Fibroblast of gingiva (primary cell): ENCODE measurements around the gene LCA5.
"Not testable (repeated sequence)": the region's sequence is repeated elsewhere in the genome, so short reads cannot be mapped to it uniquely, and the experiment has no call there.

Experiments used
- DNase-seq: peaks from one replicate; pipeline ENCODE4 v3.0.0-alpha.2; 2011; ENCODE audit warnings: low read depth

Gene LCA5

GRCh38 chr6:79538106-79538971 is 1.1 kb upstream of the LCA5 start:
- peak; percentile 15 for DNase-seq

DNA sequence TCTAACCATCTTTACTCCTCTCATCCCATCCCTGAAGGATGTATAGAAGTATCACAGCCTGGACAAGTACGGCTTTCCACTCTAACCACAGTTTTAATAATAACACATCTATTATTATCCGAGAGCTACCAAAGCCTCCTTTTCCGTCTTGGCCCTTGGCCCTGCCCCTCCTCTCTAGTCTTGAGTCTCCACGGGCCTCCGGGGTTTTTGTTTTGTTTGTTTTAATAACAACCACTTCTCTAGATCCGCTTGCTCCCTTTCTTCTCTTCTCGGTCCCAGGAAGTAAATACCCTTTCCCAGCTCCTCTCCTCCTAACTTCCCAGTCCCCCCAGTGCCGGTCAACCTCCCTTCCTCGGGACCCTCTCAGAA is 661 bp downstream of the LCA5 start:
- peak; percentile 25 for DNase-seq

GRCh38 chr6:79529567-79529966 is 7.7 kb downstream of the LCA5 start:
- not testable (repeated sequence) for DNase-seq

DNA sequence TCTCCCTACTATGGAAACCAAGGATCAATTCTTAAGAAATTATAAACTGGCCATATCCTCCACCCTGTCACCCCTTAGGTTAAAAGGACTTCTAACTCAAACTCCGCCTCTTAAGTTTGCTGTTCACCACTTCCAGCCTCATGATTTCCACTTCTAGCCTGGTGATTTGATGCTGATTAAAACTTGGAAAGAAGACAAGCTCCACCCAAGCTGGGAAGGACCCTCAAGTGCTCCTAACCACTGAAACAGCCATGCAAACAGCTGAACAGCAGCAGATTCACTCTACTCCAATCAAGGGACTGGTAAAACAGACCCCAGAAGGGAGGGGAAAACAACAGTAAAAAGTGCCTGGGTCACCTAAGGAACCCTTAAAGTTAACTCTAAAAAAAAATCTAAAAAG is 10.3 kb downstream of the LCA5 start:
- DNase-seq = no peak

- DNase-seq = no peak
Observed at GRCh38 chr6:79525272-79526100, 11.7 kb downstream of the LCA5 start.

DNA sequence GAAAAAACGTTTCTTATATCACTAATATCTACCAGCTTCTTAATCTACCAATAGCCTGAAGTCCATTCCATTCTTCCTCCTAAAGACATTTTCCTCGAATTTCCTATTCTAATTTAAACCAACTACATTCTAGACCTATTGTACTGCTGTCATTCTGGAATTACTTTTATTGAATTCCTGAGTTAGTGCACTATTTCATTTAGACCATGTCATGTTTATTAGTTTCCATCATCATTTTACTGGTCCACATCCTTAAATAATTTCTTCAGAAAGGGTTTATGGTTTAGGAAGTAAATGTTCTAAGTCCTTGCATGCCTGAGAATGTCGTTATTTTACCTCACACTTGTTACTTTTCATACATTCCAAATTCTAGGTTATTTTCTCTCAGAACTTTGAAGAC is 13.2 kb downstream of the LCA5 start:
- DNase-seq = no peak

DNA sequence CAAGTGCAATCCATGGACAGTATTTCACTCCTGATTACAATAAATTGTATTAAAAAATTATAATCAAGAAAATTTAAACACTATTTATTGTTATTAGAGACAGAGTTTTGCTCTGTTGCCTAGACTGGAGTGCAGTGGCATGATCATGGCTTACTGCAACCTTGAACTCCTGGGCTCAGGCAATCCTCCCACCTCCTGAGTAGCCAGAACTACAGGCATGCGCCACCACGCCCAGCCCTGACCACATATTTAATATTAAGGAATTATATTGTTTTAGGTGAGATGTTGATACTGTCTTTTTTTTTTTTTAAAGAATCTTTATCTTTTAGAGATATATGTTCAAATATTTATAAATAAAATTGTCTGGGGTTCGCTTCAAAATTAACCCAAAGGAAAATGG is 14.6 kb downstream of the LCA5 start:
- no peak for DNase-seq

DNA sequence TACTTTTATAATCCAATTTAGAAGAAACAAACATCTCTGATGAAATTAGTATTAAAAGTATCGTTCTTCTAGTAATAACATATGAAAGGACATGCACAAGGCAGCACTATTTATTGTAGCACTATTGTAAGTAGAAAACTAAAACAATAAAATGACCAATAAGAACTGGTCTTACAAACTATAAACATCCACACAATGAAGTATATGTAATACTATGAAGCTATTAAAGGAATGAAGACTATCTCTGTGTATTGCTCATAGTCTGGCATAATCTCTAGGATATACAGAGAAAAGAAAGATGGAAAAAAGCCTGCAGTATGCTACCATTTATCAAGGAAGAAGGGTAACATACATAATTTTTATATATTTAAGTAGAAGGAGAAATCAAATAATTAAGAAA is 16.7 kb downstream of the LCA5 start:
- no peak for DNase-seq

- DNase-seq = no peak
Observed at GRCh38 chr6:79518842-79519241, 18.4 kb downstream of the LCA5 start.

DNA sequence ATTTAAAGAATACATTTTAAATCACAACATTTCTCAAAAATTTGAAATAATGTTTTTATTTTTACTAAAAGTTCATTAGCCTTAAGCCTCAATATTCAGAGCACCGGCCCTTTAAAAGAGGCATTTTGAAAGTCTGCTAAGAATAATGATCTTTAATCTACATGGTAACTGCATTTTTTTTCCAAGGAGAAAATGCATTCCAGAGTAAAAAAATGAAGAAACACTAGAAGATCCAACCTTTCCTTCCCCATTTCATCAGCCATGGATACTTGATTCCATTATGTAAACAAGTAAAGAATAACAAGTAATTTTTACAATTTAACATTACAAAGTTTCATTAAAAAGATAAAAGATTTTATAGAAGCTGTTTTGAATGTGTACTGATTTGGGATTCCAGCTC is 21.8 kb downstream of the LCA5 start:
- DNase-seq = no peak

GRCh38 chr6:79513111-79513510 is 24.1 kb downstream of the LCA5 start:
- no peak for DNase-seq

DNA sequence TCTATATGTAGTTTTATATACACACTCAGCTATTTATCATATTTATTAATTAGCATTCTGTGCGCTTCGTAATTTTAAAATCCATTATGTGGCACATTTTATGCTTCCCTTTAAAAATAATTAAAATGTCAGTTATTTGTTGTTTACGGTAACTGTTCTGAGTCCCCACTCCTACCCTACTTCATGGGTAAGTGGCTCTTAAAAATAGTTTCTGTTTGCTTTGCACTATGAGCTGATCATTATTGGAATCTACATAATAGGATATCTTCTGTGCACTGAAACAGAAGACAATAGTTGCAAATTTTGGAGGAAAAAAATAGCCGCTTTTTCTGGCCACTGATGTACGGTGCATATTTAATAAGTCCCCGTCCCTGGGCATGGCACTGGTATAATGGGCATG is 25.2 kb downstream of the LCA5 start:
- no peak for DNase-seq

DNA sequence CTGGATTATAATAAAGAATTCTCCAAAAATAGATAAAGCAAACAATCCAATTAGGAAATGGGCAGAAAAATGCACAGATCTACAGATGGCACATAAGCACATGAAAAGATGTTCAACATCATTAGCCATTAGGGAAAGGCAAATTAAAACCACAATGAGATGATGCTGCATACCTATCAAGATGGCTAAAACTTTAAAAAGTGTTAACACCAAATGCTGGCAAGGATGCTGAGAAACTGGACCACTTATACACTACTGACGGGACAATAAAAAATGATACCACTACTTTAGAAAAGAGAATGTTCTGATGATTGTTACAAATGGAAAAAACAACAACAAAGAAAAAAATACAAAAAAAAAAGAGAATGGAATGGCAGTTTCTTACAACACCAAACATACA is 26.5 kb downstream of the LCA5 start:
- DNase-seq = no peak

DNA sequence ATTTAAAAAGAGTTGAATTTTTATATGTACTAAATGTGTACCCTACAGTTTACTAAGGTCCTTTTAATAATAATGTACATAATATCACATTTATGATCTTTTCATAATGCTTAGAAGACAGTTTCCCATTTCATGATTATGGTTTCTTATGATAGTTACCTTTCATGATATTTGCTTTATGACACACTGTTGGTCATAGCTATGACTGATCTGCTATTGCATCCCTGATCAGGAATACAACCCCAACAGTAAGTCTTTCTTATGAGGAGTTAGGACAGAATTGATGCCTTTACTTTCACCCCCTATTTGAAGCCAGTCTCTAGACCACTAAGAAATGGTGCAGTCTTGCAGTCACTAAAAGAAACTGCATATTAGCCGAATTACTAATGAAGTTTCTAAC is 31.0 kb downstream of the LCA5 start:
- no peak for DNase-seq

DNA sequence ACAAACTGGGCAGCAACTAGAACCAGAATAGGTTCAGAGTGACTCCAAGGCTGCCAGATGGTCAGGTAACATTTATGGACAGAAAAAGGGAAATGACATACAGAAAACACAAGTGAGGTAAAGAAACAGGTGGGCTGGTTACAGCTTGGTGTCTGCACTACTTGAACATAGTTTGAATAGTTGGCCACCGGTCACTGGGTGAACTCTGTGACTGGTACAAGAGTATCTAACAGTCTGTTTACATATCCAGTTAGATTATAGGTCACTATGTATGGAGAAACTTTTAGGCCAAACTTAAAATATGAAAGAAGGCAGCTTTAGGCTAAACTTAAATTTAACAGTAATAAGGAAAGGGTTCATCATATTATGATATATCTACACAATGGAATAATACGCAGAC is 32.9 kb downstream of the LCA5 start:
- no peak for DNase-seq

DNA sequence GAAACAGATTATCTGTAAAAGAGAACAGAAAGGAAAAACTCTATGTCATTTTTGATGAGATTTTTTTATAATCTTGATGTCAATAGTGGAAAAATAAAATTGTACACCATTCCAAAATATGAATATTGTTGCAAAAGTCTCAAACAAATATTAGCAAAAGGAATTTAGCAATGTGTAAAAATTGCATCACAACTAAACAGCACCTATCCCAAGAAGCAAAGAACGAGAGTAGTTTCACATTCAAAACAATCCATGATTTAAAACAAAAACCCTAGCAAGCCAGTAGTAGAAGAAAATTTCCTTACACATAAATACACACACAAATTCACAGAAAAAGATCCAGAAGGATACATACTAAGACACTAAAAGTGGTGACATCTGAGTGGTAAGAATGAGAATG is 38.4 kb downstream of the LCA5 start:
- DNase-seq = no peak

DNA sequence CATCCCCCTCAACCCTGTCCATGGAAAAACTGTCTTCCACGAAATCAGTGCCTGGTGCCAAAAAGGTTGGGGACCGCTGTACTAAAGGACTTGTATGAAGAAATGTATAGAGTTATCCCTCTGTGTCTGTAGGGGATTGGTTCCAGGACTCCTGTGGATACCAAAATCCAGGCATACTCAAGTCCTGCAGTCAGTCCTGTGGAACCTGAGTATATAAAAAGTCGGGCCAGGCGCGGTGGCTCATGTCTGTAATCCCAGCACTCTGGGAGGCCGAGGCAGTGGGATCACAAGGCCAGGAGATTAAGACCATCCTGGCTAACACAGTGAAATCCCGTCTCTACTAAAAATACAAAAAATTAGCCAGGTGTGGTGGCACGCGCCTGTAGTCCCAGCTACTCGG is 42.0 kb downstream of the LCA5 start:
- DNase-seq = no peak

DNA sequence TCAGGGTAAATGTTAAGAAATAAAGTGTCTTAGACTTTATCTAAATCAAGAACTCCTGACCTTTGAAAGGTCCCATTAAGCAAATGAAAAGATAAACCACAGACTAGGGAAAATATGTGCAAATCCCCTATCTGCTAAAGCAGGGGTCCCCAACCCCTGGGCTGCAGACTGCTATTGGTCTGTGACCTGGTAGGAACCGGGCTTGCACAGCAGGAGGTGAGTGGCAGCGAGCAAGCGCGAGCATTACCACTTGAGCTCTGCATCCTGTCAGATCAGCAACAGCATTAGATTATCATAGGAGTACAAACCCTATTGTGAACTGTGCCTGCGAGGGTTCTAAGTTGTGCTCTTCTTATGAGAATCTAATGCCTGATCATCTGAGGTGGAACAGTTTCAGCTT is 42.4 kb downstream of the LCA5 start:
- DNase-seq = no peak

- DNase-seq = no peak
Observed at GRCh38 chr6:79470728-79471127, 66.5 kb downstream of the LCA5 start.

GRCh38 chr6:79469376-79470246 is 67.6 kb downstream of the LCA5 start:
- no peak for DNase-seq

- no peak for DNase-seq
Observed at GRCh38 chr6:79468587-79468986, 68.6 kb downstream of the LCA5 start.

GRCh38 chr6:79468116-79468515 is 69.1 kb downstream of the LCA5 start:
- DNase-seq = peak; percentile 18
